Stimulated activated CD4-positive, alpha-beta T cell treated with anti-CD3 and anti-CD28 coated beads, Interleukin-1b, Interleukin-23, amount 100 ng/mL, for 4 hours (primary cell): ENCODE measurements around the gene MIA.
A peak's percentile ranks its signal among the peaks of the same experiment; 100 is the strongest.
"Not testable (repeated sequence)": the region's sequence is repeated elsewhere in the genome, so short reads cannot be mapped to it uniquely, and the experiment has no call there.

Experiments used
- DNase-seq, 2 donors: peaks; one replicate each; pipeline ENCODE4 v3.0.0-alpha.2; 2020; ENCODE audit warnings: low read depth in 2 of 2

MIA gene

DNA sequence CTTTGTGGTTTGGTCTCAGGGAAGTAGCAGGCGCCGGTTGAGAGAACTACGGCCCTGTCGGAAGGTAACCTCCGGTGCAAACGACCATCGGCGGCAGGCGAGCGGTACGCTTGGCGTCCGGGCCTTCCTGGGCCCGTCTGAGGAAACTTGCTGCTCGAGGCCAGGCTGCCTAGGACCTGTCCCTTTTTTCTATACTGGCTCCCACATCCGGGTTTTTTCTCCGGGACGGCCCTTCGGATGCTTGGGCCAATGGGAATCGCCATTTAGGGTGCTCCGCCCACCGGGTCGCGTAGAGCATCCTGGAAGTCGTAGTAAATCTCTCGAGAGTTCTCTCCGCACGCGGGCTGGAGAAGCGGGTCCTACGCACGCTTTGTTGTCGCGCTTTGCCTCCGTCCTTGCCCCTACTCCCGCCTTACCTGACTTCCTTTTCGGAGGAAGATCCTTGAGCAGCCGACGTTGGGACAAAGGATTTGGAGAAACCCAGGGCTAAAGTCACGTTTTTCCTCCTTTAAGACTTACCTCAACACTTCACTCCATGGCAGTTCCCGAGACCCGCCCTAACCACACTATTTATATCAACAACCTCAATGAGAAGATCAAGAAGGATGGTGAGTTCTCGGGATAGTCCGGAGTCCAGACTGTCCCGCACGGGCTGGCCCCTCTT is 24.3 kb upstream of the MIA start, which contains the start of gene SNRPA:
Gene SNRPA (plus strand): TSS at position 330 of the 664 bp plus-strand sequence. CDS start 206 bp downstream, at position 536.
- peak; percentile 88 to 90 for DNase-seq

DNA sequence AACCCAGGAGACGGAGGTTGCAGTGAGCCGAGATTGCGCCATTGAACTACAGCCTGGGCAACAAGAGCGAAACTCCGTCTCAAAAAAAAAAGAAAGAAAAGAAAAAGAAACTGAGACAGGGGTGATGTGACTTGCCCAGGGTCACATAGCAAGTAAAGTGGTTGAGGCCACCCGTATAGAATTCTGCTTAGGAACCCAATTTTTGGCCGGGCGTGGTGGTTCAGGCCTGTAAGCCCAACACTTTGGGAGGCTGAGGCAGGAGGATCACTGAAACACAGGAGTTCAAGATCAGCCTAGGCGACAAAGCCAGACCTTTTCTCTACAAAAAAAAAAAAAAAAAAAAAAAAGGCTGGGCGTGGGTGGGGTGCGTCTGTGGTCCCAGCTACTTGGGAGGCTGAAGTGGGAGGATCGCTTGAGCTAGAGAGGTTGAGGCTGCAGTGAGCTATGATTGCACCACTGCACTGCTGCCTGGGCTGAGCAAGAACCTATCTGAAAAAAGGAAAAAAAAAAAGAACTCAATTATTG is 23.0 kb upstream of the MIA start:
- DNase-seq, result no peak

GRCh38 chr19:40754611-40755247 is 20.6 kb upstream of the MIA start:
- DNase-seq, result peak in 1 of 2 donors; percentile 57

DNA sequence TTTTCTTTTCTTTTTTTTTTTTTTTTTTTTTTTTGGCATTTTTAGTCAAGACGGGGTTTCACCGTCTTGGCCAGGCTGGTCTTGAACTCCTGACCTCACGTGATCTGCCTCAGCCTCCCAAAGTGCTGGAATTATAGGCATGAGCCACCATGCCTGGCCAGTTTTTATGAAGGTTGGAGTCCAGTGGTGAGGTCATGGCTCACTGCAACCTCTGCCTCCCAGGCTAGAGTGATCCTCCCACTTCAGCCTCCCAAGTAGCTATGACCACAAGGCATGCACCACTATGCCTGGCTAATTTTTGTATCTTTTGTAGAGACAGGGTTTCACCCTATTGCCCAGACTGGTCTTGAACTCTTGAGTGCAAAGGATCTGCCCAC is 20.1 kb upstream of the MIA start:
- no peak for DNase-seq

GRCh38 chr19:40755791-40756190 is 19.5 kb upstream of the MIA start:
- DNase-seq, result no peak

DNA sequence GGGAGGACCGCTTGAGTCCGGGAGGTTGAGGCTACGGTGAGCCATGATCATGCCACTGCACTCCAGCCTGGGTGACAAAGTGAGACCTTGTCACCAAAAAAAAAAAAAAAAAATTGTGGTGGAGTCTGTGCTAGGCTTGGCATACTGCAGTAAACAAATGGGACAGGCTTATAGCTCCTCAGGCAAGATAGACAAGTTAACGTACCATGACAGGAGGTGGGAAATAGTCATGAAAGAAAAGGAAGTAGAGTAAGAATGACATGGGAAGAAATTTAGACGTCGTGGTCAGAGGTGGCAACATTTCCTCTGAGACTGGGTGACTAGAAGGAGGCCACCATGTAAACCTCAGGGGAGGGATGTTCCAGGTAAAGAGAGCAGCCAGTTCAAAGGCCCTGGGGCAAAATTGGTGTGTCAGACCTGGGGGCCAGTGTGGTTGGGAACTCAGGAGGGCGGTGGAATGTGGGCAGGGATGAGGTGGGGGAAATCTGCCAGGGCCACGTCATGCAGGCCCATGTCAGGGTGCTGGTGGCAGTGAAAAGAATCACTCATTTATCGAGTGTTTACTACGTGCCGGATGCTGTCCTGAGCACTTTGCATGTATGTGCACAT is 18.7 kb upstream of the MIA start:
- no peak for DNase-seq

- no peak for DNase-seq
These were observed 16.8 kb upstream of the MIA start for GRCh38 chr19:40758491-40758890.

DNA sequence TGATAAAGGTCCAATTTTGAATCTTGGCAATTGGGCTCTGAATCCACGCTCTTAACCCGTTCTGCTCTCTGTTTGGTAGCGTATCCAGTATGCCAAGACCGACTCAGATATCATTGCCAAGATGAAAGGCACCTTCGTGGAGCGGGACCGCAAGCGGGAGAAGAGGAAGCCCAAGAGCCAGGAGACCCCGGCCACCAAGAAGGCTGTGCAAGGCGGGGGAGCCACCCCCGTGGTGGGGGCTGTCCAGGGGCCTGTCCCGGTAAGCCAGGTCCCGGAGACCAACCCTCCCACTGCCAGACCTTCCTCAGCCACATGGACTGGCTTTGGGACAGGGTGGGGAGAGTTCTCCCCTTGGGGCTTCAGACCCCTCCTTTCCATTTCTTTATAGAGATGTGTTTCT is 16.0 kb upstream of the MIA start:
- no peak for DNase-seq

DNA sequence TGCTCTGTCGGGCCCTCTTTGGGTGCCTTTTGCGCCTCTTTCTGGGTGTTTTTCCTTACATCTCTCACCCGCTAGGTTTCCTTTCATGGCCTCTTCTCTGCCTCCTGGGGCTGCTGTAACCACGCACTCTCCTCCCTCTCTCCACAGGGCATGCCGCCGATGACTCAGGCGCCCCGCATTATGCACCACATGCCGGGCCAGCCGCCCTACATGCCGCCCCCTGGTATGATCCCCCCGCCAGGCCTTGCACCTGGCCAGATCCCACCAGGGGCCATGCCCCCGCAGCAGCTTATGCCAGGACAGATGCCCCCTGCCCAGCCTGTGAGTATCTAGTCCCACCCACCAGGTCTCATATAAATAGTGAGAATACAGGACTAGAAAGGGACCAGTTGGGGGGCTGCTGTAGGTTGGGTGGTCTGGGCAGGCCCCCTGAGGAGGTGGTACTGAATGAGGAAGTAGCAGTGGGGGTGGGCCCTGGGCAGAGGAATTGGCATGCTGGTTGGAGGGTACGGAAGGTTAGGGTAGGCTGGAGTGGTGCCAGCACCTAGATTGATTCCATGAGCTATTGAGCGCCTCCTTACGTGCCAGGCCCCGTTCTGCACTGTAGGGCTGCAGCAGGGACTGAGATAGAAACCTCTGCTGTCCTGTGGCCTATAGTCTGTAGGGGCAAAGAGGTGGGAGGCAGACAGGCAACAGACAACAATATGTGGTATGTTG is 12.4 kb upstream of the MIA start:
- no peak for DNase-seq

DNA sequence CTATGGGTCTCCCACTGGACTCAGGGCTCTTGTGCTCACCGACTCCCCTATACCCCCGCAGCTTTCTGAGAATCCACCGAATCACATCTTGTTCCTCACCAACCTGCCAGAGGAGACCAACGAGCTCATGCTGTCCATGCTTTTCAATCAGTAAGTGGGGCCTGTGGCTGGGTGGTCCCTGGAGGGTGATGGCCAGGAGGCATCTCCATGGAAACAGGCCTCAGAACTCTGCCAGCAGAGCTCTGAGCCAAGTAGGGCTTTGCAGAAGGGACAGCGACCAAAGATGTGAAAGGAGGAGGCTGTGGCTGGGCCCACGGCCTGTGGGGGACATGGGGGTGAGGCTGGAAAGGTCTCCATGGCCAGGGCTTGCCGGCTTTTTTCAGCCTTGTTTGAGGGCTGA is 11.8 kb upstream of the MIA start:
- no peak for DNase-seq

DNA sequence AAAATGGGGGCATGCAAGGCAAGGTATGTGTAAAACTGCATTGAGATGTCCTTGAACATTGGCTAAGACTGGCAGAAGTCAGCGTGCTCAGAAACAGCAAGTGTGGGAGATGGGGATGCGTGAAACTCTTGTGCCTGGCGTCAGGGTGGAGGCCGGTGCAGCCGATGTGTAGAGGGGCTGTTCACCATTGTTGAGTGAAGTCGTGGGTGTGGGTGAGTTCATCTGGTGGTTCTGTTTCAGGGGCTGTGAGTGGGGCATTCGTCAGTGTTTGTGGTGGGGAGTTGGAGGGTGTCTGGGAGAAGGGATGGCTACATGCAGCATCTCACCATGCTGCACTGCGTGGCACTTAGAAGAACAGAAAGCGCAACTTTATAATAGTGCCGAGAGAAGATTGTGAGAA is 11.4 kb upstream of the MIA start:
- DNase-seq, result no peak

GRCh38 chr19:40766385-40766784 is 8.9 kb upstream of the MIA start:
- DNase-seq, result not testable (repeated sequence)

DNA sequence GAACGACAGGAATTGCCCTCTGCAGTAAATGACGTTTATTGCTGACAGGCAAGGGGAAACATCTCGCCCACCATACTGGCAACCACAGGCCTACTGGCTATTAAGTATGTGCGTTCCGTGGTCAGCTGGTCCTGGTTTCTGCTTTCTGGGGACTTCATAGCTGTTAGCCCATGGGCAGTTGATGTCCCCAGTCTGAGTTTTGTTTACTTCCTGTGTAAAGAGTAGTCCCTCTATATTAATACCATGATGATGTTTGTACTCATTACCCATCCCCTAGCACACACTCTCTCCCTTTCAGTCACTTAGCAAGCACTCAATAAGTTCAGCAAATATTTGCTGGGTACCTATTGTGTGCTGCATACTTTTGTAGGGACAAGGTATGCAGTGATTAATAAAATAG is 6.5 kb upstream of the MIA start:
- DNase-seq, result no peak

GRCh38 chr19:40771101-40771862 is 4.0 kb upstream of the MIA start:
- not testable (repeated sequence) for DNase-seq

DNA sequence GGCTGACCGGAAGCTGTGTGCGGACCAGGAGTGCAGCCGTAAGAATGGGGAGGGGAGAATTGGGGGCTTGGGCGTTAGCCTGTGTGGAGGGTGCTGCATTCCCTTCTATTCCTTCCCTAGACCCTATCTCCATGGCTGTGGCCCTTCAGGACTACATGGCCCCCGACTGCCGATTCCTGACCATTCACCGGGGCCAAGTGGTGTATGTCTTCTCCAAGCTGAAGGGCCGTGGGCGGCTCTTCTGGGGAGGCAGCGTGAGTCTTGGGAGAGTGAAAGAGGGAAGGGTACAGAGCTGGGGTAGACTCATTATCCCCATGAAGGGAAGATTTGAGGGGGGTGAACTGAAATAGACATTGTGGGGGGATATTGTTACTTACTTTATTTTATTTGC is 306 bp downstream of the MIA start:
- DNase-seq, result no peak

GRCh38 chr19:40776364-40776763 is 1.0 kb downstream of the MIA start:
- no peak for DNase-seq

- peak; percentile 66 to 81 for DNase-seq
These were observed 1.8 kb downstream of the MIA start for GRCh38 chr19:40776932-40777644.

DNA sequence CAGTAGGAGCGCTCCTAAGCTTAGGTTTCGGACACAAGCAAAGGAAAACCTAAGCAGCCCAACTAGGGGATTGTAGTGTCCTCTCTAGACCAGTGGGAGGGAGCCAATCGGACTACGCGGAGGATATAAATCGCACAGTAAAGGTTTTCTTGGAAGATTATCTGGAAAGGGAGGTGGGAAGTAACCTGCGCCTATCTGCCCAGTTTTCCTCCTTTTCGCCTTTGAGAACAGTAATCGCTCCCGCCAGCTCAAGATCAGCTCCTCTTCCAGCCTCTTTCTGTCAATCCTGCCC is 2.3 kb downstream of the MIA start:
- no peak for DNase-seq

DNA sequence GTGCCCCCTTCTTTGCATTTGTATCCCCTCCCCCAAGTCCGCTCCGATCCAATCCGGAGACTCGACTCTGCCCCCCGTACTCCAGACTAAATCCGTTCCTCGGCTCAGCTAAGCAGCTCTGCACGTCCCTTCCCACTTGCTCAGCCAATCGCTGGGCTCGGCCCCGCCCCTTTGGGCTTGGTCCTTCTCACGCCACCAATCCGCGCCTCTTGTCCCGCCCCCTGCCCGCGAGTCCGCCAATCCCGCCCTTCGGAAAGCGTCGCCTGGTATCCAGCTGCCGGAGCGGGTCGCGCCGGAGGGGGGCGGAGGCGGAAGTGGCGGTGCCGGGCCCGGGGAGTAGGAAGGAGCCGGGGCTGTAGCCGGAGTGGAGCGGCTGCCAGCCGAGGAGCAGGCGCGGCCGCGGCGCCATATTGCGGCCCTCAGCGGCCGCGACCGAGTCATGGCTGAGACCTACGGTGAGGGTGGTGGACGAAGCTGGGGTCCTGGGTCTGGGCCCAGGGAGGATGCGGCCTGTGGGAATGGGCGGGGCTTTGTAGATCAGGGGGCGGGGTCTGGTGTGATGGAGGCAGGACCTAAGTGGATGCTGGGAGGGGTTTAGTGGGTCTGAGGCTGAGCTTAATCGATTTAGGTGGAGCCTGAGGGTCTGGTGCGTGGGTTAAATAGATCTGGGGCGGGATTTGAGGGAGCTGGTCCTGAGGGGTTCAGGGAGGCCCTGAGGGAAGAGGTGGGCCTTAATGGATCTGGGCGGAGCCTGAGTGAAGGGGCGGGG is 2.8 kb downstream of the MIA start, which contains the start of gene RAB4B:
Gene RAB4B (plus strand): TSS at position 311 of the 769 bp plus-strand sequence. CDS start 129 bp downstream, at position 440.
- DNase-seq, result peak; percentile 99

DNA sequence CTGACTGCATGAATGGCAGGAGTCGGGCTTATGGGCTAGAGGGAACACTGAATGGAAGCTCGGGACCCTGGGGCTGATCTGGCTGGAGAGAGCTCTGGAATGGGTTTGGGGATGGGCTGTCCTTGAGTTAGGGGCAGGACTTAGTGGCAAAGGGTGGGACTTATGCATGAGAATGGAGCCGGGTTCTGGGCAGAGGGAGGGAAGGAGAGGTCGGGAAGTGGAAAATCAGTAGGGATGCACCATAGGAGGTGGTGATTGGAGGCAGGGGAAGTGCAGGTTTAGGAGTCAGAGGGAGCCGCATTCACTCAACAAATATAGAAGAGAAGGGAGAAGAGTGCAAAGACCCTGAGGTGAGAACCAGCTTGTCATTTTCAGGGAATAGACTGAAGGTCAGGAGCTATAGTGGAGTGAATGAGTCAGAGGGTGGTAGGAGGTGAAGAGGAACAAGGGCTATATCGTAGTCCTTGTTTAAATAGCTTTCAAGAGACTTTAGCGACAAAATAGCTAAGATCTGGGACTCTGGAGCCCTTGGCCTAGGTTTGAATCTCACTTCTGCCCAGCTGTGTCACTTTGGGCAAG is 3.5 kb downstream of the MIA start:
- DNase-seq, result no peak
